SKM-1 treated with dmso at 0.1 percent for 144 hours (cell line): Measurements from ENCODE around the gene ASXL3.

Source experiments
- DNase-seq: peaks from one replicate; lab custom pipeline; 2025; ENCODE audit not compliant: unreplicated experiment; lab: John Stamatoyannopoulos, UW

ASXL3 gene

GRCh38 chr18:33712719-33713118, 134.7 kb downstream of the ASXL3 start:
- DNase-seq = no peak

DNA sequence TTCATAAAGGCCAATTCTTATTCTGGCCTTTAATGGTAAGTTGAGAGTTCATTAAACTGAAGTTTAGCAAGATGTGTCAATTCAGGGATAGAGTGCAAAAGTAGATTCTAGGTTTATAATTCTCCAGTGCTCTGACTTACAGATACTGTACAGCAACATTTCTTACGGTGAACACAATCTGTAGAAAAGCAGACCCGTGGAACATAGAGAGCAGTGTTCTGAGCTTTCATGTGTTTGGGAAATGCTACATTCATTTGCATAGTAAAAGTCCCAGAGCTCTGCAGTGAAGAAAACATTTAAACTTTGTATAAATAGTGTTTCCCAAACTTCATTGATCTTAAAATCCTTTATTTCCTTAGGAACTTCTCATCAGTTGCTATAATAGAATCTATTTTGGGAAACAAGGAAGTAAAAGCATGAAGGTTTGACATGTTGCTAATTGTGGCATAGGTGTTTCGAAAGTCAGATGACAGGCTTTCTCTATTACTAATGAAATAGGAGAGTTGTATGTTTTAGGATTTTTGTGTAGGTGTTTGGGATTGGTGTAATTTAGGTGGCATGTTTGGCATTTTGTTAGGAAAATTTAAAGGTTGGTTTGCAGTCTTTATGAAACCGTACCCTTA, 138.2 kb downstream of the ASXL3 start:
- peak; percentile 68 for DNase-seq

GRCh38 chr18:33717339-33717738, 139.3 kb downstream of the ASXL3 start:
- no peak for DNase-seq

DNA sequence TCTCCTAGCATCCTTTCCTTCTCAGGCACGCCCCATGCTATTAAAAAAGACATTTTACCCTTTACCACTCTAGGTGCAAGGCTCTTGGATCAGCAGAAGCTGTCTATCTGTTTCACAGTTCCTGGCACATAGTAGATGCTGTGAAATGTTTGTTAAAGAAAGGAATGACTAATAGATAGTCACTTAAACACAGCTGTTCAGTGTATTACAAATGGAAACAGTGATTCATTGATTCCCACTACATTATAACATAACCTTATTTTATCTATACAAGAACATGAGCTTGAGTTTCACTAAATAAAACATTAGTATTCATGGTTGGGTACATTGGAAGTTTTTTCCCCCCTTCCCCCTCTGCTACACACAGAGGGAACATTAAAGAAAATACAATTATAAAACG, 142.1 kb downstream of the ASXL3 start:
- DNase-seq = no peak

DNA sequence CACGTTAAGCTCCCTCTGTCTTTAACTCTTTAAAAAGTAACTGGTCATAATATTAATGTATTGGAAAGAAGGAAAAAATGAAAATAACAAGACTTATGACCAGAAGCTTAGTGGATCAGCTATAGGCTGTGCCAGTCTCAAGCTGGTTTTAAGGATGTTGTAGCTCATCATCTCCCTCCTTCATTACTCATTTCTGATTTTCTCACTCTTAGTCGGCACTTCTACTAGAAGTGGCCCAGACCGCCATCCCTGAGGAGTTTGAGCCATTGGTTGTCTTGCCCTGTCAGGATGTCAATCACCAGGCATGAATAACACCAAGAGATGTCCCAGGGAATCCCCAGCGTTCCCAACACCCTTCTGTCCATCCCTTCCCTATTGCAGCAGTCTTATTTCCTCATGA, 151.5 kb downstream of the ASXL3 start:
- DNase-seq = no peak

- peak; percentile 91 for DNase-seq
These were observed 155.4 kb downstream of the ASXL3 start for GRCh38 chr18:33733376-33733775.

- DNase-seq = no peak
These were observed 157.4 kb downstream of the ASXL3 start for GRCh38 chr18:33735428-33735827.

DNA sequence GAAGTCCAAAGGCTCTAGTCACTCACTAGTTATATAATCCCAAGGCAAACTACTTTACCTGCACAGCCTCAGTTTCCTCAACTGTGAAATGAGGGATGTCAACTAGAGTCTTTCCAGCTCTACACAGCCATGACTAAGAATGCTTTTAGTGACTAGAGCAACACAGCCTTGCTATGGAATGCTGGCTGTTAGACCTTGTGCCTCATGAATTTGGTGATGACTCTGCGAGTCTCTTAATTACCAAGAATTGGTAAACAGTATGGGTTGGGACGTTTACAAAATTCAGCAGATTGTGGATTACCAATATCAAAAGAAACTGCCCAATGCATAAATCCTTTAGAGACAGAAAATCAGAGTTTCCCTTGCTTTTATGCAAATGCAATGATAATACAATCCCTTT, 163.7 kb downstream of the ASXL3 start:
- DNase-seq = no peak

GRCh38 chr18:33744032-33744697, 166.1 kb downstream of the ASXL3 start:
- no peak for DNase-seq

DNA sequence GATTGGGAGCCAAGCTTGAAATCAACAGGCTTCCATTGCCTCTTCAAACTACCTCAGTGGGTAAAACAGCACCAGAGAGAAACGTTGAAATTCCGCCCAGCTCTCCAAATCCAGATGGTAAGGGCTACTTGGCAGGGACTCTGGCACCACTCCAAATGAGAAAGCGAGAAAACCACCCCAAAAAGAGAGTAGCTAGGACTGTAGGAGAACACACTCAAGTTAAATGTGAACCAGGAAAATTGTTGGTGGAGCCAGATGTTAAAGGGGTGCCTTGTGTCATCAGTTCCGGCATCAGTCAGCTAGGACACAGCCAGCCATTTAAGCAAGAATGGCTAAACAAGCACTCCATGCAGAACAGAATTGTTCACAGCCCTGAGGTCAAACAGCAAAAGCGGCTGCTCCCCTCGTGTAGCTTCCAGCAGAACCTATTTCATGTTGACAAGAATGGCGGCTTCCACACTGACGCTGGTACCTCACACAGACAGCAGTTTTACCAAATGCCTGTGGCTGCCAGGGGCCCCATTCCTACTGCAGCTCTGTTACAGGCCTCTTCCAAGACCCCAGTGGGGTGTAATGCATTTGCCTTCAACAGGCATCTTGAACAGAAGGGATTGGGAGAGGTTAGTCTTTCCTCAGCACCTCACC, 167.3 kb downstream of the ASXL3 start:
- DNase-seq = no peak

DNA sequence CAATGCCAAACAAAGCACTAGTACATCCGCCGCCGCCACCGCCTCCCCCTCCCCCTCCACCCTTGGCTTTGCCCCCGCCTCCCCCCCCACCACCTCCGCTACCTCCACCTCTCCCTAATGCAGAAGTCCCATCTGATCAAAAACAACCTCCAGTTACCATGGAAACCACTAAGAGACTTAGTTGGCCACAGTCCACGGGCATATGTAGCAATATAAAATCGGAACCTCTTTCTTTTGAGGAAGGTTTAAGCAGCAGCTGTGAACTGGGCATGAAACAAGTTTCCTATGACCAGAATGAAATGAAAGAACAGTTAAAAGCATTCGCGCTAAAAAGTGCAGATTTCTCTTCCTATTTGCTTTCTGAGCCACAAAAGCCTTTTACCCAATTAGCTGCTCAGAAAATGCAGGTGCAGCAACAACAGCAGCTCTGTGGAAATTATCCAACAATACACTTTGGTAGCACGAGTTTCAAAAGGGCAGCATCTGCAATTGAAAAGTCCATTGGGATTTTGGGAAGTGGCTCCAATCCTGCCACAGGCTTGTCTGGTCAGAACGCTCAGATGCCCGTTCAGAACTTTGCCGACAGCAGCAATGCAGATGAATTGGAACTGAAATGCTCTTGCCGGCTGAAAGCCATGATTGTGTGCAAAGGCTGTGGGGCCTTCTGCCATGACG, 168.0 kb downstream of the ASXL3 start:
- DNase-seq = no peak

DNA sequence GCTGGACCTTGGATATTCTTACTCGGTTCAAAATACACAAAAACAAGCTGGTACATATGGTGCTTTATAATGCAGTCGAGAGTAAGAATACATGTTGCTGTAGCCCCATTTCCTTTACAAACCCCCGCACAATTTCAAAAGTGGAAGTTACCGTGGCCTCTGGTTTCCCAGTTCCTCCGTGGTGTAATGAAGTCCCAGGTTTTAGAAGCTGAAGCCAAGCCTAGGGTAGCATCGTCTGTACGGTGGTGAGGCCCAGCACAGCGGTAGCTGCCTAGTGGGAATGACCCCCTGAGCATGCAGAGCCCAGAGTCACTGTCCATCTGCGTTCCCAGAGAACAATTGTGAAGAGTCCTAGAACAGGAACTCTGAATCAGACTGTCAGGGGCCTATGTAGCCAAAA, 171.8 kb downstream of the ASXL3 start:
- DNase-seq = peak; percentile 47

GRCh38 chr18:33750366-33750765, 172.3 kb downstream of the ASXL3 start:
- no peak for DNase-seq

DNA sequence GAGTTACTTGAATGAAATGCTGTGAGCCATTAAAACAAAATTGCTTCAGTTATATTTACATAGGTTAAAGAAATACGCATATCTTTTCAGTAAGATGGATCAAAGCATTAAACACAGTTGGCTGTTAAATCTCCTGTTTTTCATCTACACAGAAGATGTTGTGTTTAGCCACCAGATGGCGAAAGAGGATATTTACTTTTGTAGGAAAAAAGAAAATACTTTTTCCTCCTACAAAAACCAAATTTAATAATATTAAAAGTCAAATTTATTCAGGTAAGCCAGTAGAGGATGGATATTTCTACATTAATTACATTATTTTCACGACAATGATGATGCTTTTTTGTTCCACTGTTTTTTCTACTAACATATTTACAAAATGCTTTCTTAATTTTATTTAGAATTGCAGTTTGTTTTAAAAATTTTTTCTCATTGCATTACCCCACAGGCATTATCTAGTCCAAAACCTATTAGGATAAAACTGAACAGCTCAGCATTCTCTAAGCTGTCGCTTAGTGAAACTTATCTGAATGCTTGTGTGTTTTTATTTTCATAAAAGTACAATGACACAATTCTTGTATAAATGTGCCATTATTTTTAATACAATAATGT, 173.7 kb downstream of the ASXL3 start:
- peak; percentile 26 for DNase-seq

DNA sequence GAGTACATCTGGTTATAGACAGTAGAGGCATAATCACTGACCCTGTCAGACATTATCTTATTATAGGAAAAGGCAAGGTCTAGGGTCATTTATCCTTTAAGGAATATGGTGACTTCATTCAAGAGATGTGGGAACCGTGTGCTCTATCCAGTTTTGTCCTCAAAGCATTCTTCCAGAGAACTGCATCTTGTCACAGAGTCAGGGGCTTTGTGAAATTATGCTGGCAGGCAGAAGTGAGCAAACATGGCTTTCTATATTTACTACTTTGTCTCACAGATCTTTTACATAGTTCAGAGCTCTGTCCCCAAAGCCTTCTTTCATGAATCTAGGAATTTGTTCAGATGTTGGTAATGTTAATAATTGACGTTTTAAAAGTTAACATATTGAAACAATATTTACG, 177.4 kb downstream of the ASXL3 start:
- DNase-seq = no peak

GRCh38 chr18:33755931-33756560, 178.0 kb downstream of the ASXL3 start:
- DNase-seq = no peak

DNA sequence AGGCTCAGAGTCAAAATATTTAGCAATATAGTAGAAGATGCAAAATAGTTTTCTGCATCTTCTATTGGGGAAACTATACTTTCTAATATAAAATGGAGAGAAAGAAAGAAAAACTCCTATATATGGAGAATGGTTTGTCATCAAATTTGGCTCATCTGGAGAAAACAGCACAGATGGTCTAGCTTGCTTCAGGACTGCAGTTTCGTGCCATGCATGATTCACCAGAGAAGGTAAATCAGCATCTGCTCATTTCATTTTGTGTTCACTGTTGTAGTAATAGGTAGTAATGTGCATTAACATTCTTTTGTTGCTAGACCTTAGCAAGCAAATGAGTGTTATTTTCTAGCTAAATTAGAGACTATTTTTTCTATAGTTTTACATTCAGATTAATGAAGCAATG, 179.0 kb downstream of the ASXL3 start:
- DNase-seq = no peak

GRCh38 chr18:33761363-33761762, 183.3 kb downstream of the ASXL3 start:
- DNase-seq = peak; percentile 21

- no peak for DNase-seq
These were observed 203.4 kb downstream of the ASXL3 start for GRCh38 chr18:33781429-33781828.
